WTC11 (cell line): ENCODE measurements around the gene CLDN17. TPM values are rescaled to one million over a fixed set of nuclear protein-coding genes. Genes with fewer than 3 reads are reported as not detected.

Source experiments
- CREB1 ChIP-seq: sonication (generic); formaldehyde crosslinking; IDR thresholded peaks from 2 replicates; pipeline ENCODE4 v1.8.0; 2023; ENCODE audit warnings: mild to moderate bottlenecking, missing genetic modification reagents
- E2F1 ChIP-seq: sonication (generic); formaldehyde crosslinking; IDR thresholded peaks from 2 replicates; pipeline ENCODE4 v1.8.0; 2022; ENCODE audit warnings: mild to moderate bottlenecking, missing genetic modification reagents
- ELF4 ChIP-seq: sonication (generic); formaldehyde crosslinking; IDR thresholded peaks from 2 replicates; pipeline ENCODE4 v1.8.1; 2022; ENCODE audit warnings: low read depth, mild to moderate bottlenecking, moderate library complexity, missing genetic modification reagents
- GTF2I ChIP-seq: fragments of 250-450 bp; sonication (Bioruptor Pico); conservative IDR thresholded peaks from 2 replicates; pipeline ENCODE4 v1.4.0; 2021; ENCODE audit warnings: mild to moderate bottlenecking
- JAZF1 ChIP-seq: fragments of 250-450 bp; sonication (Bioruptor Pico); IDR thresholded peaks from 2 replicates; pipeline ENCODE4 v1.9.0; 2021; ENCODE audit warnings: moderate library complexity, mild to moderate bottlenecking, inconsistent platforms
- JUN ChIP-seq: sonication (generic); formaldehyde crosslinking; IDR thresholded peaks from 2 replicates; pipeline ENCODE4 v1.8.0; 2023; ENCODE audit warnings: mild to moderate bottlenecking, missing genetic modification reagents
- MXD4 ChIP-seq: fragments of 250-450 bp; sonication (Bioruptor Pico); IDR thresholded peaks from 2 replicates; pipeline ENCODE4 v1.8.0; 2021; ENCODE audit warnings: mild to moderate bottlenecking, moderate library complexity, borderline replicate concordance
- NFE2L1 ChIP-seq: sonication (generic); formaldehyde crosslinking; IDR thresholded peaks from 2 replicates; pipeline ENCODE4 v1.8.1; 2023; ENCODE audit warnings: missing genetic modification reagents
- OVOL2 ChIP-seq: fragments of 250-450 bp; sonication (Bioruptor Pico); IDR thresholded peaks from 2 replicates; pipeline ENCODE4 v1.9.0; 2021; ENCODE audit warnings: mild to moderate bottlenecking, borderline replicate concordance
- TCF7 ChIP-seq: sonication (generic); formaldehyde crosslinking; IDR thresholded peaks from 2 replicates; pipeline ENCODE4 v1.8.0; 2022; ENCODE audit warnings: mild to moderate bottlenecking, low read depth, missing genetic modification reagents, moderate library complexity
- ZNF138 ChIP-seq: sonication (generic); formaldehyde crosslinking; conservative IDR thresholded peaks from 2 replicates; pipeline ENCODE4 v1.8.1; 2022; ENCODE audit warnings: mild to moderate bottlenecking, moderate library complexity, missing genetic modification reagents
- total RNA-seq: library from RNA; stranded (reverse); gene quantifications from 3 replicates; pipeline ENCODE4 v1.2.3, GENCODE V29; 2021
- TF ChIP-seq, protein P1 (sequence below): sonication (generic); formaldehyde crosslinking; conservative IDR thresholded peaks from 2 replicates; pipeline ENCODE4 v1.8.1; 2023; ENCODE audit warnings: mild to moderate bottlenecking, low read depth, missing genetic modification reagents, moderate library complexity
- TF ChIP-seq, protein P2 (sequence below): sonication (generic); formaldehyde crosslinking; IDR thresholded peaks from 2 replicates; pipeline ENCODE4 v1.8.0; 2023; ENCODE audit warnings: mild to moderate bottlenecking, missing genetic modification reagents
- TF ChIP-seq, protein P3 (sequence below): fragments of 250-450 bp; sonication (Bioruptor Pico); IDR thresholded peaks from 2 replicates; pipeline ENCODE4 v1.9.0; 2021; ENCODE audit warnings: mild to moderate bottlenecking
- TF ChIP-seq, protein P4 (sequence below): sonication (generic); formaldehyde crosslinking; IDR thresholded peaks from 2 replicates; pipeline ENCODE4 v1.8.1; 2022; ENCODE audit warnings: mild to moderate bottlenecking, missing genetic modification reagents, moderate library complexity, borderline replicate concordance
- TF ChIP-seq, protein P5 (sequence below): sonication (generic); formaldehyde crosslinking; IDR thresholded peaks from 2 replicates; pipeline ENCODE4 v1.8.1; 2022; ENCODE audit warnings: missing genetic modification reagents, borderline replicate concordance
- TF ChIP-seq, protein P6 (sequence below): sonication (generic); formaldehyde crosslinking; IDR thresholded peaks from 2 replicates; pipeline ENCODE4 v1.8.1; 2022; ENCODE audit warnings: mild to moderate bottlenecking, moderate library complexity, missing genetic modification reagents

CLDN17 gene
- total RNA-seq, 1 experiment from 2014 or later: not detected

DNA sequence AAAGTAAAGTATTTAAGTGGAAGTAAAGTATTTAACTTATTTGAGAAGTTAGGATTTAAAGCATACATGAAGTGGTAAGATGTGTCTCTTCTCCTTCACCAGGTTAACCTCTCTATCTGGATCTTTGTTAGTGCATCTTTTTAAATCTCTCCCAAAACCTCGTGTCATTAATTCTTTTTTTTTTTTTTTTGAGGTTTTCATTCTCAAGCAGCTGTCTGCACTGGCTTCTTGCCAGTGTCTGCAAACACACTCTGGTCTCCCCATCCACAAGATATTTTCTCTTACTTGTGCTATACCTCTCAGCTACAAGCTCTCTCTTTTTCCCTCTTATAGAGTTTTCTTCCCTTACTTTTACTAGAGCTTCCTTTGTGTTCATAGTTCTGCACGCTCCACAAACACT, 49.0 kb downstream of the CLDN17 start (continued):
- TF ChIP-seq, protein P1, sequence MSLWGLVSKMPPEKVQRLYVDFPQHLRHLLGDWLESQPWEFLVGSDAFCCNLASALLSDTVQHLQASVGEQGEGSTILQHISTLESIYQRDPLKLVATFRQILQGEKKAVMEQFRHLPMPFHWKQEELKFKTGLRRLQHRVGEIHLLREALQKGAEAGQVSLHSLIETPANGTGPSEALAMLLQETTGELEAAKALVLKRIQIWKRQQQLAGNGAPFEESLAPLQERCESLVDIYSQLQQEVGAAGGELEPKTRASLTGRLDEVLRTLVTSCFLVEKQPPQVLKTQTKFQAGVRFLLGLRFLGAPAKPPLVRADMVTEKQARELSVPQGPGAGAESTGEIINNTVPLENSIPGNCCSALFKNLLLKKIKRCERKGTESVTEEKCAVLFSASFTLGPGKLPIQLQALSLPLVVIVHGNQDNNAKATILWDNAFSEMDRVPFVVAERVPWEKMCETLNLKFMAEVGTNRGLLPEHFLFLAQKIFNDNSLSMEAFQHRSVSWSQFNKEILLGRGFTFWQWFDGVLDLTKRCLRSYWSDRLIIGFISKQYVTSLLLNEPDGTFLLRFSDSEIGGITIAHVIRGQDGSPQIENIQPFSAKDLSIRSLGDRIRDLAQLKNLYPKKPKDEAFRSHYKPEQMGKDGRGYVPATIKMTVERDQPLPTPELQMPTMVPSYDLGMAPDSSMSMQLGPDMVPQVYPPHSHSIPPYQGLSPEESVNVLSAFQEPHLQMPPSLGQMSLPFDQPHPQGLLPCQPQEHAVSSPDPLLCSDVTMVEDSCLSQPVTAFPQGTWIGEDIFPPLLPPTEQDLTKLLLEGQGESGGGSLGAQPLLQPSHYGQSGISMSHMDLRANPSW (CRISPR knock-in tag): no peak
- no peak for TF ChIP-seq TCF7 (CRISPR knock-in tag)
- TF ChIP-seq JUN (CRISPR knock-in tag): no peak
- no peak for TF ChIP-seq MXD4 (CRISPR knock-in tag)
- TF ChIP-seq NFE2L1 (CRISPR knock-in tag): no peak
- no peak for TF ChIP-seq E2F1 (CRISPR knock-in tag)
- TF ChIP-seq GTF2I (CRISPR knock-in tag): no peak
- TF ChIP-seq, protein P2, sequence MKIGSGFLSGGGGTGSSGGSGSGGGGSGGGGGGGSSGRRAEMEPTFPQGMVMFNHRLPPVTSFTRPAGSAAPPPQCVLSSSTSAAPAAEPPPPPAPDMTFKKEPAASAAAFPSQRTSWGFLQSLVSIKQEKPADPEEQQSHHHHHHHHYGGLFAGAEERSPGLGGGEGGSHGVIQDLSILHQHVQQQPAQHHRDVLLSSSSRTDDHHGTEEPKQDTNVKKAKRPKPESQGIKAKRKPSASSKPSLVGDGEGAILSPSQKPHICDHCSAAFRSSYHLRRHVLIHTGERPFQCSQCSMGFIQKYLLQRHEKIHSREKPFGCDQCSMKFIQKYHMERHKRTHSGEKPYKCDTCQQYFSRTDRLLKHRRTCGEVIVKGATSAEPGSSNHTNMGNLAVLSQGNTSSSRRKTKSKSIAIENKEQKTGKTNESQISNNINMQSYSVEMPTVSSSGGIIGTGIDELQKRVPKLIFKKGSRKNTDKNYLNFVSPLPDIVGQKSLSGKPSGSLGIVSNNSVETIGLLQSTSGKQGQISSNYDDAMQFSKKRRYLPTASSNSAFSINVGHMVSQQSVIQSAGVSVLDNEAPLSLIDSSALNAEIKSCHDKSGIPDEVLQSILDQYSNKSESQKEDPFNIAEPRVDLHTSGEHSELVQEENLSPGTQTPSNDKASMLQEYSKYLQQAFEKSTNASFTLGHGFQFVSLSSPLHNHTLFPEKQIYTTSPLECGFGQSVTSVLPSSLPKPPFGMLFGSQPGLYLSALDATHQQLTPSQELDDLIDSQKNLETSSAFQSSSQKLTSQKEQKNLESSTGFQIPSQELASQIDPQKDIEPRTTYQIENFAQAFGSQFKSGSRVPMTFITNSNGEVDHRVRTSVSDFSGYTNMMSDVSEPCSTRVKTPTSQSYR (CRISPR knock-in tag): no peak
- TF ChIP-seq, protein P3, sequence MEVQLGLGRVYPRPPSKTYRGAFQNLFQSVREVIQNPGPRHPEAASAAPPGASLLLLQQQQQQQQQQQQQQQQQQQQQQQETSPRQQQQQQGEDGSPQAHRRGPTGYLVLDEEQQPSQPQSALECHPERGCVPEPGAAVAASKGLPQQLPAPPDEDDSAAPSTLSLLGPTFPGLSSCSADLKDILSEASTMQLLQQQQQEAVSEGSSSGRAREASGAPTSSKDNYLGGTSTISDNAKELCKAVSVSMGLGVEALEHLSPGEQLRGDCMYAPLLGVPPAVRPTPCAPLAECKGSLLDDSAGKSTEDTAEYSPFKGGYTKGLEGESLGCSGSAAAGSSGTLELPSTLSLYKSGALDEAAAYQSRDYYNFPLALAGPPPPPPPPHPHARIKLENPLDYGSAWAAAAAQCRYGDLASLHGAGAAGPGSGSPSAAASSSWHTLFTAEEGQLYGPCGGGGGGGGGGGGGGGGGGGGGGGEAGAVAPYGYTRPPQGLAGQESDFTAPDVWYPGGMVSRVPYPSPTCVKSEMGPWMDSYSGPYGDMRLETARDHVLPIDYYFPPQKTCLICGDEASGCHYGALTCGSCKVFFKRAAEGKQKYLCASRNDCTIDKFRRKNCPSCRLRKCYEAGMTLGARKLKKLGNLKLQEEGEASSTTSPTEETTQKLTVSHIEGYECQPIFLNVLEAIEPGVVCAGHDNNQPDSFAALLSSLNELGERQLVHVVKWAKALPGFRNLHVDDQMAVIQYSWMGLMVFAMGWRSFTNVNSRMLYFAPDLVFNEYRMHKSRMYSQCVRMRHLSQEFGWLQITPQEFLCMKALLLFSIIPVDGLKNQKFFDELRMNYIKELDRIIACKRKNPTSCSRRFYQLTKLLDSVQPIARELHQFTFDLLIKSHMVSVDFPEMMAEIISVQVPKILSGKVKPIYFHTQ (CRISPR knock-in tag): no peak
- no peak for TF ChIP-seq ZNF138
- no peak for TF ChIP-seq OVOL2 (CRISPR knock-in tag)
- TF ChIP-seq, protein P4, sequence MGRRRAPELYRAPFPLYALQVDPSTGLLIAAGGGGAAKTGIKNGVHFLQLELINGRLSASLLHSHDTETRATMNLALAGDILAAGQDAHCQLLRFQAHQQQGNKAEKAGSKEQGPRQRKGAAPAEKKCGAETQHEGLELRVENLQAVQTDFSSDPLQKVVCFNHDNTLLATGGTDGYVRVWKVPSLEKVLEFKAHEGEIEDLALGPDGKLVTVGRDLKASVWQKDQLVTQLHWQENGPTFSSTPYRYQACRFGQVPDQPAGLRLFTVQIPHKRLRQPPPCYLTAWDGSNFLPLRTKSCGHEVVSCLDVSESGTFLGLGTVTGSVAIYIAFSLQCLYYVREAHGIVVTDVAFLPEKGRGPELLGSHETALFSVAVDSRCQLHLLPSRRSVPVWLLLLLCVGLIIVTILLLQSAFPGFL (CRISPR knock-in tag): no peak
- TF ChIP-seq CREB1 (CRISPR knock-in tag): no peak
- TF ChIP-seq ELF4 (CRISPR knock-in tag): no peak
- TF ChIP-seq, protein P5, sequence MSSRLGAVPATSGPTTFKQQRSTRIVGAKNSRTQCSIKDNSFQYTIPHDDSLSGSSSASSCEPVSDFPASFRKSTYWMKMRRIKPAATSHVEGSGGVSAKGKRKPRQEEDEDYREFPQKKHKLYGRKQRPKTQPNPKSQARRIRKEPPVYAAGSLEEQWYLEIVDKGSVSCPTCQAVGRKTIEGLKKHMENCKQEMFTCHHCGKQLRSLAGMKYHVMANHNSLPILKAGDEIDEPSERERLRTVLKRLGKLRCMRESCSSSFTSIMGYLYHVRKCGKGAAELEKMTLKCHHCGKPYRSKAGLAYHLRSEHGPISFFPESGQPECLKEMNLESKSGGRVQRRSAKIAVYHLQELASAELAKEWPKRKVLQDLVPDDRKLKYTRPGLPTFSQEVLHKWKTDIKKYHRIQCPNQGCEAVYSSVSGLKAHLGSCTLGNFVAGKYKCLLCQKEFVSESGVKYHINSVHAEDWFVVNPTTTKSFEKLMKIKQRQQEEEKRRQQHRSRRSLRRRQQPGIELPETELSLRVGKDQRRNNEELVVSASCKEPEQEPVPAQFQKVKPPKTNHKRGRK (CRISPR knock-in tag): no peak
- TF ChIP-seq, protein P6, sequence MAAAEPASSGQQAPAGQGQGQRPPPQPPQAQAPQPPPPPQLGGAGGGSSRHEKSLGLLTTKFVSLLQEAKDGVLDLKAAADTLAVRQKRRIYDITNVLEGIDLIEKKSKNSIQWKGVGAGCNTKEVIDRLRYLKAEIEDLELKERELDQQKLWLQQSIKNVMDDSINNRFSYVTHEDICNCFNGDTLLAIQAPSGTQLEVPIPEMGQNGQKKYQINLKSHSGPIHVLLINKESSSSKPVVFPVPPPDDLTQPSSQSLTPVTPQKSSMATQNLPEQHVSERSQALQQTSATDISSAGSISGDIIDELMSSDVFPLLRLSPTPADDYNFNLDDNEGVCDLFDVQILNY (CRISPR knock-in tag): no peak
- TF ChIP-seq JAZF1: no peak
